Activated CD8-positive, alpha-beta memory T cell treated with anti-CD3 and anti-CD28 coated beads, Interleukin-2, amount 50 U/mL, for 24 hours (primary cell): Measurements from ENCODE around the gene TTYH2.
"Not testable (repeated sequence)": the region's sequence is repeated elsewhere in the genome, so short reads cannot be mapped to it uniquely, and the experiment has no call there.

ENCODE experiments used
- DNase-seq: peaks from one replicate; pipeline ENCODE4 v3.0.0-alpha.2; 2020; ENCODE audit errors: extremely low read depth

Gene TTYH2

GRCh38 chr17:74262601-74263000, 49.2 kb downstream of the TTYH2 start:
- no peak for DNase-seq

GRCh38 chr17:74267054-74267453, 53.7 kb downstream of the TTYH2 start:
- not testable (repeated sequence) for DNase-seq

GRCh38 chr17:74267579-74267978, 54.2 kb downstream of the TTYH2 start:
- DNase-seq, result no peak

- DNase-seq, result no peak
These were observed 54.7 kb downstream of the TTYH2 start for GRCh38 chr17:74267987-74268499.

GRCh38 chr17:74268558-74268957, 55.2 kb downstream of the TTYH2 start:
- DNase-seq, result no peak

- no peak for DNase-seq
These were observed 57.0 kb downstream of the TTYH2 start for GRCh38 chr17:74270333-74270732.

GRCh38 chr17:74271281-74271680, 57.9 kb downstream of the TTYH2 start:
- no peak for DNase-seq

- no peak for DNase-seq
These were observed 58.7 kb downstream of the TTYH2 start for GRCh38 chr17:74271901-74272561.

GRCh38 chr17:74272731-74273201, 59.4 kb downstream of the TTYH2 start:
- DNase-seq, result no peak

- no peak for DNase-seq
These were observed 60.8 kb downstream of the TTYH2 start, which contains the start of gene DNAI2 for GRCh38 chr17:74274060-74274708. DNAI2 (plus strand) TSS chr17:74274234; CDS start chr17:74281818, 7,584 bp downstream.

GRCh38 chr17:74274709-74275340, 61.5 kb downstream of the TTYH2 start:
- DNase-seq, result no peak

GRCh38 chr17:74276051-74276476, 62.7 kb downstream of the TTYH2 start:
- DNase-seq, result no peak

- DNase-seq, result no peak
These were observed 63.2 kb downstream of the TTYH2 start for GRCh38 chr17:74276541-74277009.

GRCh38 chr17:74277935-74278334, 64.6 kb downstream of the TTYH2 start:
- no peak for DNase-seq

GRCh38 chr17:74279617-74280016, 66.2 kb downstream of the TTYH2 start:
- DNase-seq, result not testable (repeated sequence)

GRCh38 chr17:74280093-74280513, 66.7 kb downstream of the TTYH2 start:
- DNase-seq, result no peak

- DNase-seq, result no peak
These were observed 68.4 kb downstream of the TTYH2 start for GRCh38 chr17:74281799-74282198.

- not testable (repeated sequence) for DNase-seq
These were observed 68.9 kb downstream of the TTYH2 start for GRCh38 chr17:74282274-74282586.

GRCh38 chr17:74282587-74283370, 69.4 kb downstream of the TTYH2 start:
- DNase-seq, result peak; percentile 40

- no peak for DNase-seq
These were observed 70.0 kb downstream of the TTYH2 start for GRCh38 chr17:74283371-74283673.

- no peak for DNase-seq
These were observed 73.7 kb downstream of the TTYH2 start for GRCh38 chr17:74287031-74287602.

- no peak for DNase-seq
These were observed 75.4 kb downstream of the TTYH2 start for GRCh38 chr17:74288785-74289184.
